ENCODE data around the gene PLA2G6. TPM values are rescaled to one million over a fixed set of nuclear protein-coding genes. Genes with fewer than 3 reads are reported as not detected.

Gene PLA2G6
- total RNA-seq, 1 experiment from 2014 or later = 29.9 TPM

DNA sequence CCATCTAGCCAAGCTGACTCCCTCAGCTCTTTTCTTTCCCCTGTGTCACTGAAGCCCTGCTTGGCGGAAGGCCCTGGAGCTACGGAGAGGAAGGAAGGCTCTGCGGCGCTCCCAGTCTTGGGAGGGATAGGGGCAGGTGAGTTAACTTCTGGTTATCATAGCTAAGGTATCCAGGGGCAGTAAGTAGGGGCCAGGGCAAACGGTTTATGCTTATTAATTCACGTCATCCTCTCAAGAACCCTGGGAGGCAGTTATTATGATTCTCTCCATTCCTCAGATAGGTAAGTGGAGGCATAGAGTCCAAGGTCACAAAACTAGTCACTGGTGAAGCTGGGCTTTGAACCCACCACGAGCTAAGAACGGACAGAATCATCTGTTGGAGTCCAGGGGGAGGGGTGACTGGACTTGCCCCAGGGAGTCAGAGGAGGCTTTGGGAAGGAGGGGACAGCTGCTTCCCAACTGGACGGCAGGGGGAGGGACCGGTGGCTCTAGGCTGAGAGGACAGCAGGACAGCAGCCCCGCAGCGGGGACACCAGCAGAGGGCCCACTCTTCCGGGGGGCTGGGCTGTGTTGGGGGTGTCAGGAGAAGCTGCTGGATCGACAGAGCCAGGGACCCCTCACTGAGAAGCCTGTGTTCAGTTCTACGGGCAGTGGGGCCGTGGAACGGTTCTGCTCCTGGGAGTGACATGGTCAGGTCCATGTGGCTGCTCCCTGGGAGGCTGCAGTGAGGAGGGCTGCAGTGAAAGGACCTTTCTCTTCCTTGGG lies 74.6 kb downstream of the PLA2G6 start:
- TF ChIP-seq NFYB (CRISPR knock-in tag; conservative IDR thresholded peaks at IDR 0.05; ENCODE audit: low read depth) (no peak), CREB1 (CRISPR knock-in tag; IDR thresholded peaks at IDR 0.05) (no peak), KAT7 (CRISPR knock-in tag; IDR thresholded peaks at IDR 0.05; ENCODE audit: borderline replicate concordance) (no peak), GABPB1 (CRISPR knock-in tag; IDR thresholded peaks at IDR 0.05) (no peak), ZNF121 (CRISPR knock-in tag; IDR thresholded peaks at IDR 0.05) (no peak), GRHL2 (CRISPR knock-in tag; IDR thresholded peaks at IDR 0.05; ENCODE audit: insufficient replicate concordance, severe bottlenecking) (no peak), PRRX2 (CRISPR knock-in tag; IDR thresholded peaks at IDR 0.05) (no peak), CREM (CRISPR knock-in tag; IDR thresholded peaks at IDR 0.05) (no peak)
- TF ChIP-seq, protein P1, sequence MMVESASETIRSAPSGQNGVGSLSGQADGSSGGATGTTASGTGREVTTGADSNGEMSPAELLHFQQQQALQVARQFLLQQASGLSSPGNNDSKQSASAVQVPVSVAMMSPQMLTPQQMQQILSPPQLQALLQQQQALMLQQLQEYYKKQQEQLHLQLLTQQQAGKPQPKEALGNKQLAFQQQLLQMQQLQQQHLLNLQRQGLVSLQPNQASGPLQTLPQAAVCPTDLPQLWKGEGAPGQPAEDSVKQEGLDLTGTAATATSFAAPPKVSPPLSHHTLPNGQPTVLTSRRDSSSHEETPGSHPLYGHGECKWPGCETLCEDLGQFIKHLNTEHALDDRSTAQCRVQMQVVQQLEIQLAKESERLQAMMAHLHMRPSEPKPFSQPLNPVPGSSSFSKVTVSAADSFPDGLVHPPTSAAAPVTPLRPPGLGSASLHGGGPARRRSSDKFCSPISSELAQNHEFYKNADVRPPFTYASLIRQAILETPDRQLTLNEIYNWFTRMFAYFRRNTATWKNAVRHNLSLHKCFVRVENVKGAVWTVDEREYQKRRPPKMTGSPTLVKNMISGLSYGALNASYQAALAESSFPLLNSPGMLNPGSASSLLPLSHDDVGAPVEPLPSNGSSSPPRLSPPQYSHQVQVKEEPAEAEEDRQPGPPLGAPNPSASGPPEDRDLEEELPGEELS (CRISPR knock-in tag; IDR thresholded peaks at IDR 0.05) = no peak
- TF ChIP-seq, protein P2, sequence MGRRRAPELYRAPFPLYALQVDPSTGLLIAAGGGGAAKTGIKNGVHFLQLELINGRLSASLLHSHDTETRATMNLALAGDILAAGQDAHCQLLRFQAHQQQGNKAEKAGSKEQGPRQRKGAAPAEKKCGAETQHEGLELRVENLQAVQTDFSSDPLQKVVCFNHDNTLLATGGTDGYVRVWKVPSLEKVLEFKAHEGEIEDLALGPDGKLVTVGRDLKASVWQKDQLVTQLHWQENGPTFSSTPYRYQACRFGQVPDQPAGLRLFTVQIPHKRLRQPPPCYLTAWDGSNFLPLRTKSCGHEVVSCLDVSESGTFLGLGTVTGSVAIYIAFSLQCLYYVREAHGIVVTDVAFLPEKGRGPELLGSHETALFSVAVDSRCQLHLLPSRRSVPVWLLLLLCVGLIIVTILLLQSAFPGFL (CRISPR knock-in tag; IDR thresholded peaks at IDR 0.05; ENCODE audit: borderline replicate concordance) = no peak
- TF ChIP-seq, protein P3, sequence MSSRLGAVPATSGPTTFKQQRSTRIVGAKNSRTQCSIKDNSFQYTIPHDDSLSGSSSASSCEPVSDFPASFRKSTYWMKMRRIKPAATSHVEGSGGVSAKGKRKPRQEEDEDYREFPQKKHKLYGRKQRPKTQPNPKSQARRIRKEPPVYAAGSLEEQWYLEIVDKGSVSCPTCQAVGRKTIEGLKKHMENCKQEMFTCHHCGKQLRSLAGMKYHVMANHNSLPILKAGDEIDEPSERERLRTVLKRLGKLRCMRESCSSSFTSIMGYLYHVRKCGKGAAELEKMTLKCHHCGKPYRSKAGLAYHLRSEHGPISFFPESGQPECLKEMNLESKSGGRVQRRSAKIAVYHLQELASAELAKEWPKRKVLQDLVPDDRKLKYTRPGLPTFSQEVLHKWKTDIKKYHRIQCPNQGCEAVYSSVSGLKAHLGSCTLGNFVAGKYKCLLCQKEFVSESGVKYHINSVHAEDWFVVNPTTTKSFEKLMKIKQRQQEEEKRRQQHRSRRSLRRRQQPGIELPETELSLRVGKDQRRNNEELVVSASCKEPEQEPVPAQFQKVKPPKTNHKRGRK (CRISPR knock-in tag; IDR thresholded peaks at IDR 0.05; ENCODE audit: borderline replicate concordance) = no peak
- TF ChIP-seq, protein P4, sequence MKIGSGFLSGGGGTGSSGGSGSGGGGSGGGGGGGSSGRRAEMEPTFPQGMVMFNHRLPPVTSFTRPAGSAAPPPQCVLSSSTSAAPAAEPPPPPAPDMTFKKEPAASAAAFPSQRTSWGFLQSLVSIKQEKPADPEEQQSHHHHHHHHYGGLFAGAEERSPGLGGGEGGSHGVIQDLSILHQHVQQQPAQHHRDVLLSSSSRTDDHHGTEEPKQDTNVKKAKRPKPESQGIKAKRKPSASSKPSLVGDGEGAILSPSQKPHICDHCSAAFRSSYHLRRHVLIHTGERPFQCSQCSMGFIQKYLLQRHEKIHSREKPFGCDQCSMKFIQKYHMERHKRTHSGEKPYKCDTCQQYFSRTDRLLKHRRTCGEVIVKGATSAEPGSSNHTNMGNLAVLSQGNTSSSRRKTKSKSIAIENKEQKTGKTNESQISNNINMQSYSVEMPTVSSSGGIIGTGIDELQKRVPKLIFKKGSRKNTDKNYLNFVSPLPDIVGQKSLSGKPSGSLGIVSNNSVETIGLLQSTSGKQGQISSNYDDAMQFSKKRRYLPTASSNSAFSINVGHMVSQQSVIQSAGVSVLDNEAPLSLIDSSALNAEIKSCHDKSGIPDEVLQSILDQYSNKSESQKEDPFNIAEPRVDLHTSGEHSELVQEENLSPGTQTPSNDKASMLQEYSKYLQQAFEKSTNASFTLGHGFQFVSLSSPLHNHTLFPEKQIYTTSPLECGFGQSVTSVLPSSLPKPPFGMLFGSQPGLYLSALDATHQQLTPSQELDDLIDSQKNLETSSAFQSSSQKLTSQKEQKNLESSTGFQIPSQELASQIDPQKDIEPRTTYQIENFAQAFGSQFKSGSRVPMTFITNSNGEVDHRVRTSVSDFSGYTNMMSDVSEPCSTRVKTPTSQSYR (CRISPR knock-in tag; IDR thresholded peaks at IDR 0.05) = no peak
- TF ChIP-seq, protein P5, sequence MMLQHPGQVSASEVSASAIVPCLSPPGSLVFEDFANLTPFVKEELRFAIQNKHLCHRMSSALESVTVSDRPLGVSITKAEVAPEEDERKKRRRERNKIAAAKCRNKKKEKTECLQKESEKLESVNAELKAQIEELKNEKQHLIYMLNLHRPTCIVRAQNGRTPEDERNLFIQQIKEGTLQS (CRISPR knock-in tag; conservative IDR thresholded peaks at IDR 0.05) = no peak
- TF ChIP-seq, protein P6, sequence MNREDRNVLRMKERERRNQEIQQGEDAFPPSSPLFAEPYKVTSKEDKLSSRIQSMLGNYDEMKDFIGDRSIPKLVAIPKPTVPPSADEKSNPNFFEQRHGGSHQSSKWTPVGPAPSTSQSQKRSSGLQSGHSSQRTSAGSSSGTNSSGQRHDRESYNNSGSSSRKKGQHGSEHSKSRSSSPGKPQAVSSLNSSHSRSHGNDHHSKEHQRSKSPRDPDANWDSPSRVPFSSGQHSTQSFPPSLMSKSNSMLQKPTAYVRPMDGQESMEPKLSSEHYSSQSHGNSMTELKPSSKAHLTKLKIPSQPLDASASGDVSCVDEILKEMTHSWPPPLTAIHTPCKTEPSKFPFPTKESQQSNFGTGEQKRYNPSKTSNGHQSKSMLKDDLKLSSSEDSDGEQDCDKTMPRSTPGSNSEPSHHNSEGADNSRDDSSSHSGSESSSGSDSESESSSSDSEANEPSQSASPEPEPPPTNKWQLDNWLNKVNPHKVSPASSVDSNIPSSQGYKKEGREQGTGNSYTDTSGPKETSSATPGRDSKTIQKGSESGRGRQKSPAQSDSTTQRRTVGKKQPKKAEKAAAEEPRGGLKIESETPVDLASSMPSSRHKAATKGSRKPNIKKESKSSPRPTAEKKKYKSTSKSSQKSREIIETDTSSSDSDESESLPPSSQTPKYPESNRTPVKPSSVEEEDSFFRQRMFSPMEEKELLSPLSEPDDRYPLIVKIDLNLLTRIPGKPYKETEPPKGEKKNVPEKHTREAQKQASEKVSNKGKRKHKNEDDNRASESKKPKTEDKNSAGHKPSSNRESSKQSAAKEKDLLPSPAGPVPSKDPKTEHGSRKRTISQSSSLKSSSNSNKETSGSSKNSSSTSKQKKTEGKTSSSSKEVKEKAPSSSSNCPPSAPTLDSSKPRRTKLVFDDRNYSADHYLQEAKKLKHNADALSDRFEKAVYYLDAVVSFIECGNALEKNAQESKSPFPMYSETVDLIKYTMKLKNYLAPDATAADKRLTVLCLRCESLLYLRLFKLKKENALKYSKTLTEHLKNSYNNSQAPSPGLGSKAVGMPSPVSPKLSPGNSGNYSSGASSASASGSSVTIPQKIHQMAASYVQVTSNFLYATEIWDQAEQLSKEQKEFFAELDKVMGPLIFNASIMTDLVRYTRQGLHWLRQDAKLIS (CRISPR knock-in tag; IDR thresholded peaks at IDR 0.05; ENCODE audit: borderline replicate concordance) = no peak
- TF ChIP-seq, protein P7, sequence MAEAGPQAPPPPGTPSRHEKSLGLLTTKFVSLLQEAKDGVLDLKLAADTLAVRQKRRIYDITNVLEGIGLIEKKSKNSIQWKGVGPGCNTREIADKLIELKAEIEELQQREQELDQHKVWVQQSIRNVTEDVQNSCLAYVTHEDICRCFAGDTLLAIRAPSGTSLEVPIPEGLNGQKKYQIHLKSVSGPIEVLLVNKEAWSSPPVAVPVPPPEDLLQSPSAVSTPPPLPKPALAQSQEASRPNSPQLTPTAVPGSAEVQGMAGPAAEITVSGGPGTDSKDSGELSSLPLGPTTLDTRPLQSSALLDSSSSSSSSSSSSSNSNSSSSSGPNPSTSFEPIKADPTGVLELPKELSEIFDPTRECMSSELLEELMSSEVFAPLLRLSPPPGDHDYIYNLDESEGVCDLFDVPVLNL (CRISPR knock-in tag; IDR thresholded peaks at IDR 0.05; ENCODE audit: borderline replicate concordance, low read depth) = no peak
- H3K4me3 Mint-ChIP-seq = no peak overlapping the region
- H3K9me3 Mint-ChIP-seq = no peaks in the 10 kb centered on the region
- no peak overlapping the region; the same call in 1 of the 2 replicates for H3K27ac Mint-ChIP-seq
- no peak for ATAC-seq
- POLR2A ChIA-PET = interaction anchor here (0.5 to 1.0 kb wide), 3 partner anchors 9 to 158 kb away, joined by 3 read pairs; no protein-coding TSS in a partner anchor
- no peaks in the 10 kb centered on the region; the same call in 1 of the 2 replicates for H3K27me3 Mint-ChIP-seq (ENCODE audit: low read depth)
- H3K4me1 Mint-ChIP-seq = peaks cover 4% of the 10 kb centered on the region
- no peak for DNase-seq (ENCODE audit: low spot score)
- CTCF ChIA-PET = interaction anchor here (0.9 to 11.1 kb wide), 6 partner anchors 6 to 136 kb away, joined by 3 to 222 read pairs (median 4); no protein-coding TSS in a partner anchor
- no peaks in the 10 kb centered on the region for H3K36me3 Mint-ChIP-seq
